Parathyroid adenoma (tissue), 2 donors: ENCODE data around the gene BRINP3.

Experiments
- H2AFZ ChIP-seq: fragments of 300-600 bp; sonication (generic); one replicate; pipeline ENCODE4 v1.7.0; 2017; ENCODE audit warnings: antibody characterized with exemption, mild to moderate bottlenecking
- H3K27ac ChIP-seq: fragments of 300-600 bp; sonication (generic); one replicate; pipeline ENCODE4 v1.7.0; 2017
- H3K27me3 ChIP-seq: fragments of 300-600 bp; sonication (generic); one replicate; pipeline ENCODE4 v1.7.0; 2017; ENCODE audit warnings: low read length; ENCODE audit not compliant: control insufficient read depth, insufficient read depth
- H3K36me3 ChIP-seq: fragments of 300-600 bp; sonication (generic); one replicate; pipeline ENCODE4 v1.7.0; 2017; ENCODE audit warnings: low read length; ENCODE audit not compliant: control insufficient read depth, insufficient read depth
- H3K4me1 ChIP-seq: fragments of 300-600 bp; sonication (generic); one replicate; pipeline ENCODE4 v1.7.0; 2017; ENCODE audit warnings: control low read depth
- H3K4me2 ChIP-seq: fragments of 300-600 bp; sonication (generic); one replicate; pipeline ENCODE4 v1.7.0; 2017; ENCODE audit warnings: low read length
- H3K4me3 ChIP-seq: fragments of 300-600 bp; sonication (generic); one replicate; pipeline ENCODE4 v1.7.0; 2017; ENCODE audit warnings: low read depth, low read length
- H3K79me2 ChIP-seq: fragments of 300-600 bp; sonication (generic); one replicate; pipeline ENCODE4 v1.7.0; 2017; ENCODE audit warnings: control low read depth
- H3K9ac ChIP-seq: fragments of 300-600 bp; sonication (generic); one replicate; pipeline ENCODE4 v1.7.0; 2017; ENCODE audit warnings: mild to moderate bottlenecking
- H3K9me3 ChIP-seq: fragments of 300-600 bp; sonication (generic); one replicate; pipeline ENCODE4 v1.7.0; 2017; ENCODE audit warnings: low read length; ENCODE audit not compliant: control insufficient read depth
- TF ChIP-seq, protein P1 (sequence below): fragments of 300-600 bp; sonication (generic); IDR thresholded peaks from one replicate; pipeline ENCODE4 v1.7.0; 2017; ENCODE audit warnings: antibody characterized with exemption, mild to moderate bottlenecking
- donor health status: primary hyperparathyroidism.

The BRINP3 gene

GRCh38 chr1:190444464-190444863, 33.2 kb downstream of the BRINP3 start:
- Histone ChIP-seq H2AFZ (no peak overlapping the region), H3K4me1 (no peaks in the 10 kb centered on the region), H3K4me2 (no peak overlapping the region), H3K4me3 (no peak overlapping the region), H3K9me3 (no peaks in the 10 kb centered on the region), H3K27ac (no peak overlapping the region), H3K27me3 (no peaks in the 10 kb centered on the region), H3K9ac (no peak overlapping the region), H3K79me2 (no peaks in the 10 kb centered on the region), H3K36me3 (no peaks in the 10 kb centered on the region)
- TF ChIP-seq, protein P1, sequence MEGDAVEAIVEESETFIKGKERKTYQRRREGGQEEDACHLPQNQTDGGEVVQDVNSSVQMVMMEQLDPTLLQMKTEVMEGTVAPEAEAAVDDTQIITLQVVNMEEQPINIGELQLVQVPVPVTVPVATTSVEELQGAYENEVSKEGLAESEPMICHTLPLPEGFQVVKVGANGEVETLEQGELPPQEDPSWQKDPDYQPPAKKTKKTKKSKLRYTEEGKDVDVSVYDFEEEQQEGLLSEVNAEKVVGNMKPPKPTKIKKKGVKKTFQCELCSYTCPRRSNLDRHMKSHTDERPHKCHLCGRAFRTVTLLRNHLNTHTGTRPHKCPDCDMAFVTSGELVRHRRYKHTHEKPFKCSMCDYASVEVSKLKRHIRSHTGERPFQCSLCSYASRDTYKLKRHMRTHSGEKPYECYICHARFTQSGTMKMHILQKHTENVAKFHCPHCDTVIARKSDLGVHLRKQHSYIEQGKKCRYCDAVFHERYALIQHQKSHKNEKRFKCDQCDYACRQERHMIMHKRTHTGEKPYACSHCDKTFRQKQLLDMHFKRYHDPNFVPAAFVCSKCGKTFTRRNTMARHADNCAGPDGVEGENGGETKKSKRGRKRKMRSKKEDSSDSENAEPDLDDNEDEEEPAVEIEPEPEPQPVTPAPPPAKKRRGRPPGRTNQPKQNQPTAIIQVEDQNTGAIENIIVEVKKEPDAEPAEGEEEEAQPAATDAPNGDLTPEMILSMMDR, result no peak

DNA sequence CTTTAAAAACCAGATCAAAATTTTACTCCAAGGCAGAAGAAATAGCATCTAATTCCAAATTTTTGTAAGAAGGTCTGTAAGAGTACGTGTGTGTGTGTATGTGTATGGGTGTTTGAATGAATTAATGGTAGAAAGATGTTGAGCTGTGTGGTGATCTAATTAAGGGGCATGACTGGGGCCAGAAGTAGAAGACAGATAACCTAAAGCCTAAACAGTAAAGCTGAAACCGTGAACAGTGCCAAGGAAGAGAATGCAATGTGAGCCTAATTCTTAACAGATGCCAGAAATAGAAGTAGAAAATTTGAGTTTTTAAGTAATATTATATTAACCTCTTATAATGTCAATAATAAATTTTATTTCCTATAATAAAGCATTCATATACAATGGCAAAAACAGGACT, 38.2 kb downstream of the BRINP3 start:
- Histone ChIP-seq H3K4me3 (no peak overlapping the region), H3K36me3 (no peaks in the 10 kb centered on the region), H3K4me1 (no peaks in the 10 kb centered on the region), H3K27ac (no peak overlapping the region), H3K27me3 (no peaks in the 10 kb centered on the region), H2AFZ (no peak overlapping the region), H3K79me2 (no peaks in the 10 kb centered on the region), H3K4me2 (no peak overlapping the region), H3K9ac (no peak overlapping the region), H3K9me3 (no peaks in the 10 kb centered on the region)
- TF ChIP-seq, protein P1, result no peak

DNA sequence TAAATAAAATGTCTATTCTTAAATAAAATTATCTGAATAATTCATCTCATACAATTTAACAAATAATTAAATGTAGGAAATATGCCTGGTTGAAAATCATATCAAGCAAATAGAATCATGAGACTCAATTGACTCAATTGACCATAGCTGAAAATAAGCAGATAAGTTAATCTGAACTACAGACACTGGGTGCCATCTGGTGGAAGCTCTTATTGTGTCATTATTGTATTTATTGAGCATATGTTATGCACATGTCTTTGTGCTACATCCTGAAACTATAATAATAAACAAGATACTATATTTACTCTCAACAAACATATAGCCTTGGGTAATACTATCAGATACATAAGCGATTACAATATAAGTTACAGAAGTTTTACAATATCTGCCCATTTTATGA, 41.0 kb downstream of the BRINP3 start:
- H3K36me3 ChIP-seq, result no peaks in the 10 kb centered on the region
- H3K27ac ChIP-seq, result no peak overlapping the region
- H3K9ac ChIP-seq, result no peak overlapping the region
- no peak overlapping the region for H3K4me2 ChIP-seq
- no peaks in the 10 kb centered on the region for H3K79me2 ChIP-seq
- H3K27me3 ChIP-seq, result no peaks in the 10 kb centered on the region
- H3K4me3 ChIP-seq, result no peak overlapping the region
- H3K9me3 ChIP-seq, result no peaks in the 10 kb centered on the region
- TF ChIP-seq, protein P1, result no peak
- H2AFZ ChIP-seq, result no peak overlapping the region
- H3K4me1 ChIP-seq, result no peaks in the 10 kb centered on the region

GRCh38 chr1:190429932-190430331, 47.7 kb downstream of the BRINP3 start:
- Histone ChIP-seq H2AFZ (no peak overlapping the region), H3K79me2 (no peaks in the 10 kb centered on the region), H3K9me3 (no peaks in the 10 kb centered on the region), H3K27me3 (no peaks in the 10 kb centered on the region), H3K36me3 (no peaks in the 10 kb centered on the region), H3K9ac (no peak overlapping the region), H3K4me3 (no peak overlapping the region), H3K4me1 (no peaks in the 10 kb centered on the region), H3K27ac (no peak overlapping the region), H3K4me2 (no peak overlapping the region)
- TF ChIP-seq, protein P1, result no peak

DNA sequence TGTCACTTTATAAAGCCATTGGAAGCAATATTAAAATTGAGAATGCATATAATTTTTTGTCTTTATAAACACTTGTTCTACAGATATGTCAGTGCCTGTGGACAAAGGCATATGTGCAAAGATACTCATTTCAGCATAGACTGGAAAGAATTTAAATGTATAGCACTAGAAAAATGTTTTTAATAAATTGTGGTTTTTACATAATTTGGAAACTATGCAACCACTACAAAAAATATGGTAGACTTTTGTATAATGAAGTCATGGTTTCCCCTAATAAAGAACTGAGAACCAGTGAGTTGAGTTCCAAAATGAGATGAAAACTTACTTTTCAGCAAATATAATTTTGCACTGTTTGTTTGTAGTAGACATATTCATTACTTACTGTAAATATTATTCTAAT, 48.5 kb downstream of the BRINP3 start:
- TF ChIP-seq, protein P1, result no peak
- Histone ChIP-seq H3K9me3 (no peaks in the 10 kb centered on the region), H3K27me3 (no peaks in the 10 kb centered on the region), H2AFZ (no peak overlapping the region), H3K9ac (no peak overlapping the region), H3K4me2 (no peak overlapping the region), H3K4me1 (no peaks in the 10 kb centered on the region), H3K36me3 (no peaks in the 10 kb centered on the region), H3K4me3 (no peak overlapping the region), H3K79me2 (no peaks in the 10 kb centered on the region), H3K27ac (no peak overlapping the region)
